OCI-LY1 (cell line): ENCODE results near the gene SELENOV.

Source experiments
- CTCF ChIP-seq: fragments of 200-600 bp; sonication (generic), shearing (Covaris generic); IDR thresholded peaks from 2 replicates; pipeline ENCODE4 v1.5.1; 2017; ENCODE audit warnings: mild to moderate bottlenecking, antibody characterized with exemption, low read length, moderate library complexity, mixed read lengths
- EZH2 ChIP-seq: fragments of 200-600 bp; sonication (generic), shearing (Covaris generic); IDR thresholded peaks from 2 replicates; pipeline ENCODE4 v1.8.0; 2017; ENCODE audit warnings: borderline replicate concordance, mixed run types, mild to moderate bottlenecking, antibody characterized with exemption, low read length, moderate library complexity, mixed read lengths

- TF ChIP-seq CTCF = no peak
- TF ChIP-seq EZH2 = no peak
Observed at GRCh38 chr19:39531834-39532232, 16.9 kb downstream of the SELENOV start.
